GM18868 (cell line): ENCODE data around the gene DIPK1B.

ENCODE experiments used
- ATAC-seq: cut with Tn5 transposase; IDR thresholded peaks from one replicate; pipeline ENCODE4 v1.9.1; 2021; ENCODE audit warnings: mild to moderate bottlenecking, moderate library complexity; ENCODE audit not compliant: unreplicated experiment

The DIPK1B gene

DNA sequence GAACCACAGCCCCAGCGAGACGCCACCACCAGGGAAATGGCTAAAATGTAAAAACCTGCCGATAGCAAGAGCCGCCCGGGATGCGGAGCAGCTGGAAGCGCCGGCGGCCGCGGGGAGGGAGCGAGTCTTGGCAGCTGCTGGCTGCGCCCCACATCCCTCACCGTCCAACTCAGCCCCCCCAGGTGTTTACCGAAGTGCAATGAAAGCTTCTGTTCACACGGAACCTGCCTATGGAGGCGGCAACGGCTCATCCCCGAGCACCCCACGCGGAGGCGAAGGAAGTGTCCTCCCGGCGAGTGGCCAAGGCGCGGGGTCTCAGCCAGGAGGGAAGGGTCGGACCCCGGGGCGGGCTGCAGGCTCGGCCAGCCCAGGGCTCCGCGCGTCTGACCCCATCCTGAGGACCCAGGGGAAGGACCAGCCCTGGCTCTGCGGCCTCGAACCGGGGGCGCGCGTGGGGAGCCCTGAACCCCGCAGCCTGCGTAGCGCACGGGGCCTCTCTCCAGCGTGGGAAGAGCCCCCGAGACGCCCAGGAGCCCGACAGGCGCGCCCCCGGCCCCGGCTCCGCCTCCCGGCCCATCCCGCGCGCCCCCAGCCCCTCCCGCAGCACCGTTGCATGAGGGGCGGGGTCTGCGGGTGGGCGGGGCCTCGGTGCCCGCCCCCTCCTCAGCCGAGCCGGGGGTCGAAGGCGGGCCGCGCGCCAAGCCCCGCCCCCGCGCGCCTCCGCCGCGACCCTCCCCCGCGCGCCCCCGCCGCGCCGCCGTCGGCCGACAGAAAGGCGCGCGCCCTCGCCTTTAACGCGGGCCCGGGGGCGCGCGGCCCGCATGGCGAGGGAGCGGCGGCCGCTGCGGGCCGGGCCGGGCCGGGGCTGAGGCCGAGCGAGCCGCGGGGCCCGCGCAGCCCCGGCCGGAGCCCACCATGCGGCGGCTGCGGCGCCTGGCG, at the start of gene DIPK1B:
Gene DIPK1B, plus strand, starts transcription at position 822 of the 939 bp plus-strand sequence. Its CDS starts 94 bp downstream, at position 916.
- no peak for ATAC-seq

DNA sequence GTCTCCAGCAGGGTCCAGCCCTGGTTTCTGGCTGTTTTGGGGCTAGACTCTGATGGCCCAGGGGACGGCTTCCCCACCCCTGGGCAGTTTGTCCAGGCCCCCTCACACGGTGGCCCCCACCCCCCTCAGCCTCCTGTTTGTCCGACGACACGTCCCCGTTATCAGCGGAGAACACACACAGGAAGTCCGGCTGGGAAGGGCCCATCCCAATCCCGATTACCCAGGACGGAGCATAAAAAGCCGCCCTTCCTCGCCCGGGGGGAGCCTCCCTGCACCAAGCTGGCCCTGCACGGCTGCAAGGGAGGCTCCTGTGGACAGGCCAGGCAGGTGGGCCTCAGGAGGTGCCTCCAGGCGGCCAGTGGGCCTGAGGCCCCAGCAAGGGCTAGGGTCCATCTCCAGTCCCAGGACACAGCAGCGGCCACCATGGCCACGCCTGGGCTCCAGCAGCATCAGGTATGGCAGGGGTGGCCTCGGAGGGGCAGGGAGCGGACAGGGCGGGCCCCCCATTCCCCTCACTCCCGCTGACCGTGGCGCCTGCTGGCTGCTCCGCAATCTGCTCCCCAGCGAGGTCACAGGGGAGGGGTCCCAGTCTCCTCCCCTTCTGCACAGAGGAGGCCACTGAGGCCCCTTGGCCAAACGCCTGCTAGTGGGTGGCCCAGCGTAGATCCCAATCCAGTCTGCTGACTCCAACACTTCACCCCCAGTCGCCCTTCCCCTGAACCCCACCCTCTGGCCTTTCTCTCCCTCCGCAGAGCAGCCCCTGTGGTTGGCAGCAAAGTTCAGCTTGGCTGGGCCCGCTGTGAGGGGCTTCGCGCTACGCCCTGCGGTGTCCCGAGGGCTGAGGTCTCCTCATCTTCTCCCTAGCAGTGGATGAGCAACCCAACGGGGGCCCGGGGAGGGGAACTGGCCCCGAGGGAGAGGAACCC, 49.5 kb upstream of the DIPK1B start, which contains the start of gene EGFL7:
Gene EGFL7, plus strand, starts transcription at position 261 of the 926 bp plus-strand sequence. CDS start 5,367 bp downstream, outside the sequence.
- no peak for ATAC-seq

GRCh38 chr9:136664000-136664915, 48.1 kb upstream of the DIPK1B start:
- no peak for ATAC-seq

GRCh38 chr9:136665111-136665703, 47.2 kb upstream of the DIPK1B start:
- ATAC-seq, result no peak

GRCh38 chr9:136665704-136666371, 46.5 kb upstream of the DIPK1B start:
- ATAC-seq, result no peak

GRCh38 chr9:136666372-136667213, 45.8 kb upstream of the DIPK1B start:
- ATAC-seq, result no peak

DNA sequence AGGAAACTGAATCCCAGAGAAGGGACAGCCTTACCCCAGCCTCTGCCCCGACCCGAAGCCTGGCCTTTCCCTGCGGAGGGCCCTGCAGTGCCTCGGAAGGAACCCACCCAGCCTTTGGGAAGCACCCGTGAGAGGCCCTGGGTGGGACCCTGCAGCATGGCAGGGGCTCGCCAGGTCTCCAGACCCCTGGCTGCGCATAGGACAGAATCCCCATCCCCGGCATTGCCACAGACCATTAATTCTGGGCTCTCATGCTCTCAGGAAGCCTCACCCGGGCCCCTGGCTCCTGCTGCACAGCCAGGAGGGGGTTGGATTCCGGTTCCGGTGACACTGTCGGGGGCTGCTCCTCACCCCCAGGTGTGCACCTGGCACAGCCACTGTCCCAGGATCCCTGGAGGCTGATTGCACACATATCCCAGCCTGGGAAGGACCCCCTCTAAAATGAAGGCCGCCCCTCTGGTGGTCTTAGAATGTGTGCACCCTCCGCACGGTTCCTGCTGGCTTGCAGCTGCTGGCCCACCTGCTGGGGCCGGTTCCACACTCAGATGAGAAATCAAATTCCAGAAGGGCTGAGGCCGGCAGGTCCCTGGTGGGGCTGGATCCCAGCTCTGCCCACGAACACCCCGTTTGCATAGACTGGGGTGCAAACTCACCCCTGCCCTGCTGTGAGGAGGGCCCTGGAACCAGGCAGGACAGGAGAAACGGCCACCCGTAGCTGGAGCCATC, 45.0 kb upstream of the DIPK1B start:
- no peak for ATAC-seq

GRCh38 chr9:136667940-136668760, 44.2 kb upstream of the DIPK1B start:
- ATAC-seq, result no peak

GRCh38 chr9:136668983-136669790, 43.2 kb upstream of the DIPK1B start:
- ATAC-seq, result no peak

DNA sequence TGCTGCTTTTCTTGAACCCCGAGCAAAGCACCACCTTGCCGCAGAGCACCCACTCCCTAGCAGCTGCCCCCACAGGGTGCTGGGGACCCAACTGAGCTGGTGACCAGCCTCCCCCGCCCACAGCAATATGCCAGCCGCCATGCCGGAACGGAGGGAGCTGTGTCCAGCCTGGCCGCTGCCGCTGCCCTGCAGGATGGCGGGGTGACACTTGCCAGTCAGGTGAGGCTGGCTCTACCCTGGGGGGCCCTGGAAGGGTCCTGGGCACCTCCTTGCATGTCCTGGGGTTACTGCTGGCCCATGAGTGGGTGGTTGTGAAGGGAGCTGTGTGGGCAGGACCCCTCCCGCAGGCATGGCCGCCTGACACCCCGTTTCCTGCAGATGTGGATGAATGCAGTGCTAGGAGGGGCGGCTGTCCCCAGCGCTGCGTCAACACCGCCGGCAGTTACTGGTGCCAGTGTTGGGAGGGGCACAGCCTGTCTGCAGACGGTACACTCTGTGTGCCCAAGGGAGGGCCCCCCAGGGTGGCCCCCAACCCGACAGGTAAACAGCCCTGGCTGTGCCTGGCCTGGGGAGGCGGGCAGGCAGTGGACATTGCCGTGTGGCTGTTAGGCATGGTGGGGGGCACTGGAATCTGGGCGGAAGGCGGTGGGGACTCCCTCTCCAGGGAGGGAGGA, 42.4 kb upstream of the DIPK1B start:
- ATAC-seq, result no peak

DNA sequence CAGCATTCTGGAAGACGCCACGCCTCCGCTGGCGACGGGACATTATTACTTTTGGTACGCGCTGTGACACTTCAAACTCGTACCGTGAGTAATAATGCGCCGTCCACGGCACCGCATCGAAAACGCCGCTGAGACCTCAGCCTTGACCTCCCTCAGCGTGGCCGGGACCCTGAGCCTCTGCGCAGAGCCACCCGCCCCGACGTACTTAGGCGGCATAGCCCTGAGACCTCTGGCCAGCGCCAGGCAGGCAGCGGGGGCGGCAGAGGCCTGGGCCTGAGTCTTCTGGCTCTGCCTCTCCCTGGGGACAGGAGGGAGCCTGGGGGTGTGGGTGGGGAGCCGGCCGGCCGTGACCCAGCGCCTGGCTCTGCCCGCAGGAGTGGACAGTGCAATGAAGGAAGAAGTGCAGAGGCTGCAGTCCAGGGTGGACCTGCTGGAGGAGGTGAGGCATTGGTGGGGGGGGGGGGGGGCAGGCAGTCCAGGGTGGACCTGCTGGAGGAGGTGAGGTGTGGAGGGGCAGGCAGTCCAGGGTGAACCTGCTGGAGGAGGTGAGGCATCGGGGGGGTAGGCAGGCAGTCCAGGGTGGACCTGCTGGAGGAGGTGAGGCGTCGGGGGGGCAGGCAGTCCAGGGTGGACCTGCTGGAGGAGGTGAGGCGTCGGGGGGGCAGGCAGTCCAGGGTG, 41.7 kb upstream of the DIPK1B start:
- ATAC-seq, result no peak

GRCh38 chr9:136671254-136671614, 41.1 kb upstream of the DIPK1B start:
- no peak for ATAC-seq

DNA sequence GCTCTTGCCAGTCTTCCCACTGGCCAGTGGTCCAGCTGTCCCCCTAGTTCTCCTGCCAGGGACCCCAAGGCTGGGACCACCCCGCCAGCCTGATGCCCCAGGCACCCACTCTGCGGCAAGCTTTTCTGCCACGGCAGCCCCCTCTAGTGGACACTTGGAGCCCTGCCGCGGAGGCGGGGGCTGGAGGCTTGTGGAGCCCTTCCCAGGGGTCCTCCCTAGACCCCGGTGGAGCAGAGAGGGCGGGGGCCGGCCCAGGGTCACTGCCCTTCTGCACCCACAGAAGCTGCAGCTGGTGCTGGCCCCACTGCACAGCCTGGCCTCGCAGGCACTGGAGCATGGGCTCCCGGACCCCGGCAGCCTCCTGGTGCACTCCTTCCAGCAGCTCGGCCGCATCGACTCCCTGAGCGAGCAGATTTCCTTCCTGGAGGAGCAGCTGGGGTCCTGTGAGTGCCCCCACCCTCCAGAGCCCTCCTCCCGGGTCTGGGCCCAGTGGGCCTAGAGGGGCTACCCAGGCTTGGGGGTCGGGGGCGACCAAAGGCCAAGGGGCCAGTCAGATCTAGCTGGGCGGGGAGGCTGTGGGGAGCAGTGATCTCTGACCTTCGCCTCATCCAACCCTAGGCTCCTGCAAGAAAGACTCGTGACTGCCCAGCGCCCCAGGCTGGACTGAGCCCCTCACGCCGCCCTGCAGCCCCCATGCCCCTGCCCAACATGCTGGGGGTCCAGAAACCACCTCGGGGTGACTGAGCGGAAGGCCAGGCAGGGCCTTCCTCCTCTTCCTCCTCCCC, 40.5 kb upstream of the DIPK1B start:
- ATAC-seq, result no peak

DNA sequence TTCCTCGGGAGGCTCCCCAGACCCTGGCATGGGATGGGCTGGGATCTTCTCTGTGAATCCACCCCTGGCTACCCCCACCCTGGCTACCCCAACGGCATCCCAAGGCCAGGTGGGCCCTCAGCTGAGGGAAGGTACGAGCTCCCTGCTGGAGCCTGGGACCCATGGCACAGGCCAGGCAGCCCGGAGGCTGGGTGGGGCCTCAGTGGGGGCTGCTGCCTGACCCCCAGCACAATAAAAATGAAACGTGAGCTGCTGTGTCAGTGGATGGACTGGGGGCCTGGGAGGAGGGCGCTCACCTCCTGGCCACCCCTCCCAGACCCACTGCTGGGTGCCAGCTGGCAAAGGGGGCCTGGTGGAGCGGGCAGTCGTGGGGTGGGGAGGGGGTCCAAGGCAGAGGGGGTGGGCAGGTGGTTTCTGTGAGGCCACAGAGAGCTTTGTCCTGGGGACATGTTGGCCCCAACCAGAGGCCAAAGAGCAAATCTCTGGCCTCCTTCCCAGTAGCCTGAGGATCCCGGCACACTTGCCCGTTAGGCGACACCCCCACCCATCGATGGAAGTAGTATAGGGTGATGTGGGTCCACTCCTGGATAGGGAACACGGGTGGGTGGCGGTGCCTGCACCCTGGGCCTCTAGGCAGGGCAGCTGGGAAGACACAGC, 39.8 kb upstream of the DIPK1B start:
- ATAC-seq, result no peak
